Measurements from ENCODE around the gene CXXC1.

The CXXC1 gene

DNA sequence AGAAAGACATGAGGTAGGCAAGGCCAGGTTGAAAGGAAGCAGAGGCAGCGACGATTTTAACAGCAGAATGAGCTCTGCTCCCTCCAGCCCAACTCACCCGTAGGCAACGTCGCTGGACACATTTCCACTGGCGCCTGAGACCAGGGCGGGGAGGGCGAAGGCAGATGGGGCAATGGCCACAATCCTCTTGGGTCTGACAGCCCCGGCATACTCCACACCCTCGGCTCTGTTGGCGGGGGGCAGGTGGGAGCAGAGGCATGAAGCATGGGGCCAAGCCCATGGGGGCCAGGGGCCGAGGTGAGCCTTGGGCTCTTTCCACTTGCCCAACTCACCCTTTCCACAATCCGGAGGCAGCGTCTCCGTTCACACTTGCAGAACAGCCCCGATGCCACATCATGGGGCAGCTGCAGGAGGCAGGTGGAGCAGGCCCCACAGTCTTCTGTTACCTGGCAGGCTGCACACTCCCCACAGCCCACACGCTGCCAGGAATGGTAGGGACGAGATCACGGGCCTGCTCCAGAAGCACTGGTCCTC is 11.9 kb downstream of the CXXC1 start:
- Histone ChIP-seq H3K27me3 (ENCODE audit: control insufficient read depth, insufficient read depth, low read length) (no peaks in the 10 kb centered on the region), H3K4me3 (ENCODE audit: low read length) (no peak overlapping the region), H3K4me1 (ENCODE audit: control insufficient read depth, insufficient read depth, low read length) (no peaks in the 10 kb centered on the region), H3K27ac (ENCODE audit: low read length) (no peak overlapping the region), H3K36me3 (ENCODE audit: control insufficient read depth, insufficient read depth, low read length) (peaks cover 45% of the 10 kb centered on the region), H3K9me3 (ENCODE audit: control insufficient read depth, insufficient read depth, low read length) (no peaks in the 10 kb centered on the region)
- no CpG with 5 or more reads among the region's 19 CpGs for WGBS (ENCODE audit: insufficient coverage, insufficient read length)
- no peak for DNase-seq (ENCODE audit: low read depth, low spot score)

GRCh38 chr18:50274941-50275340 is 12.6 kb downstream of the CXXC1 start:
- no peaks in the 10 kb centered on the region for H3K4me1 ChIP-seq (ENCODE audit: control insufficient read depth, insufficient read depth, low read length)
- H3K36me3 ChIP-seq (ENCODE audit: control insufficient read depth, insufficient read depth, low read length): peaks cover 45% of the 10 kb centered on the region
- no peak for DNase-seq (ENCODE audit: low read depth, low spot score)
- H3K9me3 ChIP-seq (ENCODE audit: control insufficient read depth, insufficient read depth, low read length): no peaks in the 10 kb centered on the region
- H3K27ac ChIP-seq (ENCODE audit: low read length): no peak overlapping the region
- H3K4me3 ChIP-seq (ENCODE audit: low read length): no peak overlapping the region
- no peaks in the 10 kb centered on the region for H3K27me3 ChIP-seq (ENCODE audit: control insufficient read depth, insufficient read depth, low read length)
- WGBS (ENCODE audit: insufficient coverage, insufficient read length): no CpG with 5 or more reads among the region's 10 CpGs

DNA sequence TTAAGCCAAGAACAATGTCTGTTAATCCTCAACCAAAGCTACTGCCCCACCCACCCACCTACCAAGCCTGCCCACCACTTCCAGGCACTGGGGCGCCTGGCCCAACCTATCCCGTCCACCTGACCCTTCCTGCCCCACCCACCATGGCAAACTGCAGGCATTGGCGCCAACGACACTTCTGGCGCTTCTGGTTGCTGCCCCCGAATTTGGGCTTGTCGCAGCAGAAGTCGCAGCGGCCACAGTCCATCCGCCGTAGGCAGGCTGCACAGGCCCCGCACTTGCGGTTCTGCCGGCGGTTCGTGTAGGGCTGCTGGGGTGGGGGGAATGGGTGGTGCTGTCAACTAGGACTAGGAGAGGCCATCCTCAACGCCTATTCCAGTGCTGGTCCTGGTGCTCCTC is 13.4 kb downstream of the CXXC1 start:
- Histone ChIP-seq H3K36me3 (ENCODE audit: control insufficient read depth, insufficient read depth, low read length) (peaks cover 45% of the 10 kb centered on the region), H3K9me3 (ENCODE audit: control insufficient read depth, insufficient read depth, low read length) (no peaks in the 10 kb centered on the region), H3K27me3 (ENCODE audit: control insufficient read depth, insufficient read depth, low read length) (no peaks in the 10 kb centered on the region), H3K4me3 (ENCODE audit: low read length) (no peak overlapping the region), H3K4me1 (ENCODE audit: control insufficient read depth, insufficient read depth, low read length) (no peaks in the 10 kb centered on the region), H3K27ac (ENCODE audit: low read length) (no peak overlapping the region)
- no peak for DNase-seq (ENCODE audit: low read depth, low spot score)
- no CpG with 5 or more reads among the region's 17 CpGs for WGBS (ENCODE audit: insufficient coverage, insufficient read length)

DNA sequence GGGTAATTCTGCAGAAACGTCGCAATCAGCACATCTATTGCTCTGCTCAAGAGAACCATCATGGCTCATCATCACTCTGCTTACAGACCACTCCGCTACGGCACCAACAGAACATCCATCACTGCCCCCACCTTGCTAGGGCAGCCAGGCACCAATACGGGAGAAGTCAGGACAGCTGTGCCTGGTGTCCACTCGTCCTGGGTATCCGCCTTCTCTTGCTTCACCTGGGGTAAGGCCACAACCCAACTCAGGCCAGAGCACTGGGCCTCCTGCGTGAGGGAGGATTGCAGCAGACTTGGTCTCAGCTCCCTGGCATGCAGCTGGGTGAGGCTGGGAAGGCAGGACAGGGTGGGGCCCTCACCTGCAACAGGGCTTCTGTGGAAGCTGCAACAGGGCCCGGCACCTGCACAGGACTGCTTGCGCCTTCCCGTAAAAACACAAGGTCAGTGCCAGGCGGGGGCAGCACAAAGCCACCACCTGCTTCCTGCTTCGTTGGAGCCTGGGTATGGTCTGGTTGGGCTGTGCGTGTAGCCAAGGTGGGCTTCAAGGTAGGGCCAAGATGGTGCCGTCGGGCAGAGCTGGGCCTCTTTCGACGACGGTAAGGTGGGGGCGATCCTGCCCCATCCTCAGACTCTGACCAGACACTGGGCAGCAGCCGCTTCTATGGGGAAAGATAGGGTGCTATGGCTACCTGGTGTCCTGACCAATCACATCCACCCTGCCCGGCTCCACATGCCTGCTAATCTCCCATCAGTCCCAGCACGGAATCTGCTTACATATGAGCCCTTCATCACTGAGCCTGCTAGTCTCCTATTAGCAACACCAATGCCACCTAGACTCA is 14.1 kb downstream of the CXXC1 start:
- Histone ChIP-seq H3K36me3 (ENCODE audit: control insufficient read depth, insufficient read depth, low read length) (peaks cover 45% of the 10 kb centered on the region), H3K27me3 (ENCODE audit: control insufficient read depth, insufficient read depth, low read length) (no peaks in the 10 kb centered on the region), H3K4me3 (ENCODE audit: low read length) (no peak overlapping the region), H3K27ac (ENCODE audit: low read length) (no peak overlapping the region), H3K4me1 (ENCODE audit: control insufficient read depth, insufficient read depth, low read length) (no peaks in the 10 kb centered on the region), H3K9me3 (ENCODE audit: control insufficient read depth, insufficient read depth, low read length) (no peaks in the 10 kb centered on the region)
- WGBS (ENCODE audit: insufficient coverage, insufficient read length): no CpG with 5 or more reads among the region's 23 CpGs
- DNase-seq (ENCODE audit: low read depth, low spot score): no peak

- Histone ChIP-seq H3K4me3 (ENCODE audit: low read length) (no peak overlapping the region), H3K36me3 (ENCODE audit: control insufficient read depth, insufficient read depth, low read length) (peaks cover 45% of the 10 kb centered on the region), H3K27ac (ENCODE audit: low read length) (no peak overlapping the region), H3K27me3 (ENCODE audit: control insufficient read depth, insufficient read depth, low read length) (no peaks in the 10 kb centered on the region), H3K9me3 (ENCODE audit: control insufficient read depth, insufficient read depth, low read length) (no peaks in the 10 kb centered on the region), H3K4me1 (ENCODE audit: control insufficient read depth, insufficient read depth, low read length) (no peaks in the 10 kb centered on the region)
- DNase-seq (ENCODE audit: low read depth, low spot score): no peak
- no CpG with 5 or more reads among the region's 5 CpGs for WGBS (ENCODE audit: insufficient coverage, insufficient read length)
Measured at GRCh38 chr18:50272568-50272967, 14.9 kb downstream of the CXXC1 start.

- Histone ChIP-seq H3K27ac (ENCODE audit: low read length) (no peak overlapping the region), H3K4me1 (ENCODE audit: control insufficient read depth, insufficient read depth, low read length) (no peaks in the 10 kb centered on the region), H3K36me3 (ENCODE audit: control insufficient read depth, insufficient read depth, low read length) (peaks cover 12% of the 10 kb centered on the region), H3K27me3 (ENCODE audit: control insufficient read depth, insufficient read depth, low read length) (no peaks in the 10 kb centered on the region), H3K9me3 (ENCODE audit: control insufficient read depth, insufficient read depth, low read length) (no peaks in the 10 kb centered on the region), H3K4me3 (ENCODE audit: low read length) (peak overlapping the region; percentile 74; the same call in 1 of the 2 replicates)
- WGBS (ENCODE audit: insufficient coverage, insufficient read length): no CpG with 5 or more reads among the region's 56 CpGs
- peak; percentile 78 for DNase-seq (ENCODE audit: low read depth, low spot score)
Measured at GRCh38 chr18:50268022-50268747, 19.3 kb downstream of the CXXC1 start.

DNA sequence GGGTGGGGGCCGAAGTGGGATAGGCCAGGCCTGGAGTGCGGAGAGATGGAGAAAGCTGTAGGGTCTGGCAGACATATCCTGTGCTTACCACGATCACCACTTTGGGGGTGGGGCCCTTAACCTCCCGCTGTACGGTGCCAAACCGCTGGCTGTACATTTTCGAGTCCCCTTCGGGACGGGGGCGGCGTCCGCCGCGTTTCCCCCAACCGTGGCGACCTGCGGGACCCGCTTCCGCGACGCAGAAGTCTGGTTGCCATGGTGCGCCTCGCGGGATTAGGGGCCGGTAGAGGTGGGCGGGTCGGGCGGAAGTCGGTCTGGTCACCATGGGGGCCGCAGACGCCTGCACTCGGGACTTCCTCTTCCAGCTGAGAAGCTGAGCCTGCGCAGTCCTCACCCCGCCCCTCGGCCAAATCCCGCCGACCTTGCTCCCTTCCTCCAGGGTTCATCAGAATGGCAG is 21.2 kb downstream of the CXXC1 start, which contains the start of gene CFAP53:
TSS of gene CFAP53 (minus strand) at position 248 of the 457 bp plus-strand sequence. CDS start at position 157, 91 bp downstream.
- Histone ChIP-seq H3K4me3 (ENCODE audit: low read length) (peak within 1 kb of the TSS; percentile 77; the same call in 1 of the 2 replicates), H3K9me3 (ENCODE audit: control insufficient read depth, insufficient read depth, low read length) (no peaks in the 10 kb centered on the region), H3K4me1 (ENCODE audit: control insufficient read depth, insufficient read depth, low read length) (no peaks in the 10 kb centered on the region), H3K36me3 (ENCODE audit: control insufficient read depth, insufficient read depth, low read length) (no peaks in the 10 kb centered on the region), H3K27ac (ENCODE audit: low read length) (no peak within 1 kb of the TSS), H3K27me3 (ENCODE audit: control insufficient read depth, insufficient read depth, low read length) (no peaks in the 10 kb centered on the region)
- no peak for DNase-seq (ENCODE audit: low read depth, low spot score)
- WGBS (ENCODE audit: insufficient coverage, insufficient read length): no CpG with 5 or more reads among the region's 37 CpGs

DNA sequence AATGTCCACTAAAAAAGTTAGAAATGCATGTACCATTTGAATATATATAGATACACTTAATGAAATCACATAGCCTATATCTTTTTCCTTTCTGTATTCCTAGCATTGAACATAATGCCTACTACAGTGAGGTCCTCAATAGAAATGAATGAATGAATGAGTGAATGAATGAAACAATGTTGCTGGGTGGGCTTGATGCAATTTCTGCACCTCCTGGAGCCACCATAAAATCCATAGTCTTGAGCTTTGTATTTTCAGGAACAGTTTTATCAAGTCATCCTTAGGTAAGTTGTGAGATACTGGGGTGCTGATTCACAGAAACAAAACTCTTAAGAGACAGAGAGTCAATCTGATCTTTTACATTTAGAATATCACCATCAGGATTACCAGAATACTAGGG is 24.5 kb downstream of the CXXC1 start:
- no peaks in the 10 kb centered on the region for H3K36me3 ChIP-seq (ENCODE audit: control insufficient read depth, insufficient read depth, low read length)
- no peak for DNase-seq (ENCODE audit: low read depth, low spot score)
- H3K4me3 ChIP-seq (ENCODE audit: low read length): no peak overlapping the region
- no peaks in the 10 kb centered on the region for H3K9me3 ChIP-seq (ENCODE audit: control insufficient read depth, insufficient read depth, low read length)
- H3K4me1 ChIP-seq (ENCODE audit: control insufficient read depth, insufficient read depth, low read length): no peaks in the 10 kb centered on the region
- H3K27me3 ChIP-seq (ENCODE audit: control insufficient read depth, insufficient read depth, low read length): no peaks in the 10 kb centered on the region
- no peak overlapping the region for H3K27ac ChIP-seq (ENCODE audit: low read length)

GRCh38 chr18:50250935-50251334 is 36.6 kb downstream of the CXXC1 start:
- WGBS (ENCODE audit: insufficient coverage, insufficient read length): no CpG with 5 or more reads among the region's 3 CpGs
- H3K4me3 ChIP-seq (ENCODE audit: low read length): no peak overlapping the region

GRCh38 chr18:50249576-50249975 is 37.9 kb downstream of the CXXC1 start:
- no peaks in the 10 kb centered on the region for H3K36me3 ChIP-seq (ENCODE audit: control insufficient read depth, insufficient read depth, low read length)
- no peak overlapping the region for H3K27ac ChIP-seq (ENCODE audit: low read length)
- no peaks in the 10 kb centered on the region for H3K27me3 ChIP-seq (ENCODE audit: control insufficient read depth, insufficient read depth, low read length)
- no peak for DNase-seq (ENCODE audit: low read depth, low spot score)
- no peak overlapping the region for H3K4me3 ChIP-seq (ENCODE audit: low read length)
- H3K9me3 ChIP-seq (ENCODE audit: control insufficient read depth, insufficient read depth, low read length): no peaks in the 10 kb centered on the region
- H3K4me1 ChIP-seq (ENCODE audit: control insufficient read depth, insufficient read depth, low read length): peaks cover 2% of the 10 kb centered on the region

More at GRCh38 chr18:50250935-50251334, 36.6 kb downstream of the CXXC1 start:
- no peaks in the 10 kb centered on the region for H3K9me3 ChIP-seq (ENCODE audit: control insufficient read depth, insufficient read depth, low read length)
- no peak for DNase-seq (ENCODE audit: low read depth, low spot score)
- H3K27ac ChIP-seq (ENCODE audit: low read length): no peak overlapping the region
- no peaks in the 10 kb centered on the region for H3K27me3 ChIP-seq (ENCODE audit: control insufficient read depth, insufficient read depth, low read length)
- no peaks in the 10 kb centered on the region for H3K36me3 ChIP-seq (ENCODE audit: control insufficient read depth, insufficient read depth, low read length)
- peaks cover 2% of the 10 kb centered on the region for H3K4me1 ChIP-seq (ENCODE audit: control insufficient read depth, insufficient read depth, low read length)

Data from iPS DF 6.9 (cell line).